ENCODE data around the gene NRAP.

The NRAP gene

GRCh38 chr10:113566888-113567287 lies 97.0 kb downstream of the NRAP start:
- TF ChIP-seq ZNF610 (tag by site-specific recombination; IDR thresholded peaks at IDR 0.05; ENCODE audit: borderline replicate concordance) (no peak), ZNF174 (tag by site-specific recombination; IDR thresholded peaks at IDR 0.05) (no peak), KLF7 (tag by site-specific recombination; IDR thresholded peaks at IDR 0.05; ENCODE audit: borderline replicate concordance) (no peak), OVOL3 (tag by site-specific recombination; IDR thresholded peaks at IDR 0.05) (no peak), ZNF416 (tag by site-specific recombination; IDR thresholded peaks at IDR 0.05) (no peak), ZNF660 (tag by site-specific recombination; IDR thresholded peaks at IDR 0.05) (no peak), ZNF37A (tag by site-specific recombination; IDR thresholded peaks at IDR 0.05) (no peak), ZSCAN16 (tag by site-specific recombination; IDR thresholded peaks at IDR 0.05) (no peak), ZNF48 (tag by site-specific recombination; IDR thresholded peaks at IDR 0.05) (no peak), ZNF664 (tag by site-specific recombination; IDR thresholded peaks at IDR 0.05) (no peak), ZFP3 (tag by site-specific recombination; IDR thresholded peaks at IDR 0.05; ENCODE audit: low read depth) (no peak), EGR2 (tag by site-specific recombination; IDR thresholded peaks at IDR 0.05; ENCODE audit: low read depth) (no peak)
- TF ChIP-seq, protein P1, sequence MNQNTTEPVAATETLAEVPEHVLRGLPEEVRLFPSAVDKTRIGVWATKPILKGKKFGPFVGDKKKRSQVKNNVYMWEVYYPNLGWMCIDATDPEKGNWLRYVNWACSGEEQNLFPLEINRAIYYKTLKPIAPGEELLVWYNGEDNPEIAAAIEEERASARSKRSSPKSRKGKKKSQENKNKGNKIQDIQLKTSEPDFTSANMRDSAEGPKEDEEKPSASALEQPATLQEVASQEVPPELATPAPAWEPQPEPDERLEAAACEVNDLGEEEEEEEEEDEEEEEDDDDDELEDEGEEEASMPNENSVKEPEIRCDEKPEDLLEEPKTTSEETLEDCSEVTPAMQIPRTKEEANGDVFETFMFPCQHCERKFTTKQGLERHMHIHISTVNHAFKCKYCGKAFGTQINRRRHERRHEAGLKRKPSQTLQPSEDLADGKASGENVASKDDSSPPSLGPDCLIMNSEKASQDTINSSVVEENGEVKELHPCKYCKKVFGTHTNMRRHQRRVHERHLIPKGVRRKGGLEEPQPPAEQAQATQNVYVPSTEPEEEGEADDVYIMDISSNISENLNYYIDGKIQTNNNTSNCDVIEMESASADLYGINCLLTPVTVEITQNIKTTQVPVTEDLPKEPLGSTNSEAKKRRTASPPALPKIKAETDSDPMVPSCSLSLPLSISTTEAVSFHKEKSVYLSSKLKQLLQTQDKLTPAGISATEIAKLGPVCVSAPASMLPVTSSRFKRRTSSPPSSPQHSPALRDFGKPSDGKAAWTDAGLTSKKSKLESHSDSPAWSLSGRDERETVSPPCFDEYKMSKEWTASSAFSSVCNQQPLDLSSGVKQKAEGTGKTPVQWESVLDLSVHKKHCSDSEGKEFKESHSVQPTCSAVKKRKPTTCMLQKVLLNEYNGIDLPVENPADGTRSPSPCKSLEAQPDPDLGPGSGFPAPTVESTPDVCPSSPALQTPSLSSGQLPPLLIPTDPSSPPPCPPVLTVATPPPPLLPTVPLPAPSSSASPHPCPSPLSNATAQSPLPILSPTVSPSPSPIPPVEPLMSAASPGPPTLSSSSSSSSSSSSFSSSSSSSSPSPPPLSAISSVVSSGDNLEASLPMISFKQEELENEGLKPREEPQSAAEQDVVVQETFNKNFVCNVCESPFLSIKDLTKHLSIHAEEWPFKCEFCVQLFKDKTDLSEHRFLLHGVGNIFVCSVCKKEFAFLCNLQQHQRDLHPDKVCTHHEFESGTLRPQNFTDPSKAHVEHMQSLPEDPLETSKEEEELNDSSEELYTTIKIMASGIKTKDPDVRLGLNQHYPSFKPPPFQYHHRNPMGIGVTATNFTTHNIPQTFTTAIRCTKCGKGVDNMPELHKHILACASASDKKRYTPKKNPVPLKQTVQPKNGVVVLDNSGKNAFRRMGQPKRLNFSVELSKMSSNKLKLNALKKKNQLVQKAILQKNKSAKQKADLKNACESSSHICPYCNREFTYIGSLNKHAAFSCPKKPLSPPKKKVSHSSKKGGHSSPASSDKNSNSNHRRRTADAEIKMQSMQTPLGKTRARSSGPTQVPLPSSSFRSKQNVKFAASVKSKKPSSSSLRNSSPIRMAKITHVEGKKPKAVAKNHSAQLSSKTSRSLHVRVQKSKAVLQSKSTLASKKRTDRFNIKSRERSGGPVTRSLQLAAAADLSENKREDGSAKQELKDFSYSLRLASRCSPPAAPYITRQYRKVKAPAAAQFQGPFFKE (tag by site-specific recombination; IDR thresholded peaks at IDR 0.05; ENCODE audit: borderline replicate concordance), result no peak
- ChIA-PET POLR2A (no interaction called here), CTCF (no interaction called here)
- Histone ChIP-seq H3K27ac (ENCODE audit: extremely low read depth, low read depth, low read length) (no peak overlapping the region), H3K36me3 (ENCODE audit: control insufficient read depth in 2 of 2, insufficient read depth in 1 of 2, low read length in 2 of 2) (no peaks in the 10 kb centered on the region), H3K4me3 (ENCODE audit: low read depth, low read length) (no peak overlapping the region), H3K9me3 (ENCODE audit: control insufficient read depth, insufficient read depth, low read depth, low read length) (no peaks in the 10 kb centered on the region), H3K4me1 (ENCODE audit: control insufficient read depth, insufficient read depth, low read length) (peaks cover 2% of the 10 kb centered on the region; the same call in 1 of the 2 replicates)

- Histone ChIP-seq H3K9me3 (ENCODE audit: control insufficient read depth, insufficient read depth, low read depth, low read length) (no peaks in the 10 kb centered on the region), H3K4me3 (ENCODE audit: low read depth, low read length) (no peak overlapping the region), H3K4me1 (ENCODE audit: control insufficient read depth, insufficient read depth, low read length) (peaks cover 2% of the 10 kb centered on the region; the same call in 1 of the 2 replicates), H3K27ac (ENCODE audit: extremely low read depth, low read depth, low read length) (no peak overlapping the region), H3K36me3 (ENCODE audit: control insufficient read depth in 2 of 2, insufficient read depth in 1 of 2, low read length in 2 of 2) (no peaks in the 10 kb centered on the region)
- TF ChIP-seq ZNF692 (tag by site-specific recombination; IDR thresholded peaks at IDR 0.05) (0 out of 2 replicates have a peak, but pooled peaks have one; percentile 38), ZNF354C (tag by site-specific recombination; IDR thresholded peaks at IDR 0.05; ENCODE audit: borderline replicate concordance, low read depth) (no peak), MZF1 (tag by site-specific recombination; IDR thresholded peaks at IDR 0.05; ENCODE audit: borderline replicate concordance) (peak; percentile 69), TCF7L2 (IDR thresholded peaks at IDR 0.05; ENCODE audit: borderline replicate concordance, low read depth, low read length) (no peak), KLF1 (tag by site-specific recombination; IDR thresholded peaks at IDR 0.05) (peak; percentile 51; the same call in 1 of the 2 replicates), ZNF707 (tag by site-specific recombination; IDR thresholded peaks at IDR 0.05) (no peak), FEZF1 (tag by site-specific recombination; IDR thresholded peaks at IDR 0.05) (0 out of 2 replicates have a peak, but pooled peaks have one; percentile 7)
- TF ChIP-seq, protein P2, sequence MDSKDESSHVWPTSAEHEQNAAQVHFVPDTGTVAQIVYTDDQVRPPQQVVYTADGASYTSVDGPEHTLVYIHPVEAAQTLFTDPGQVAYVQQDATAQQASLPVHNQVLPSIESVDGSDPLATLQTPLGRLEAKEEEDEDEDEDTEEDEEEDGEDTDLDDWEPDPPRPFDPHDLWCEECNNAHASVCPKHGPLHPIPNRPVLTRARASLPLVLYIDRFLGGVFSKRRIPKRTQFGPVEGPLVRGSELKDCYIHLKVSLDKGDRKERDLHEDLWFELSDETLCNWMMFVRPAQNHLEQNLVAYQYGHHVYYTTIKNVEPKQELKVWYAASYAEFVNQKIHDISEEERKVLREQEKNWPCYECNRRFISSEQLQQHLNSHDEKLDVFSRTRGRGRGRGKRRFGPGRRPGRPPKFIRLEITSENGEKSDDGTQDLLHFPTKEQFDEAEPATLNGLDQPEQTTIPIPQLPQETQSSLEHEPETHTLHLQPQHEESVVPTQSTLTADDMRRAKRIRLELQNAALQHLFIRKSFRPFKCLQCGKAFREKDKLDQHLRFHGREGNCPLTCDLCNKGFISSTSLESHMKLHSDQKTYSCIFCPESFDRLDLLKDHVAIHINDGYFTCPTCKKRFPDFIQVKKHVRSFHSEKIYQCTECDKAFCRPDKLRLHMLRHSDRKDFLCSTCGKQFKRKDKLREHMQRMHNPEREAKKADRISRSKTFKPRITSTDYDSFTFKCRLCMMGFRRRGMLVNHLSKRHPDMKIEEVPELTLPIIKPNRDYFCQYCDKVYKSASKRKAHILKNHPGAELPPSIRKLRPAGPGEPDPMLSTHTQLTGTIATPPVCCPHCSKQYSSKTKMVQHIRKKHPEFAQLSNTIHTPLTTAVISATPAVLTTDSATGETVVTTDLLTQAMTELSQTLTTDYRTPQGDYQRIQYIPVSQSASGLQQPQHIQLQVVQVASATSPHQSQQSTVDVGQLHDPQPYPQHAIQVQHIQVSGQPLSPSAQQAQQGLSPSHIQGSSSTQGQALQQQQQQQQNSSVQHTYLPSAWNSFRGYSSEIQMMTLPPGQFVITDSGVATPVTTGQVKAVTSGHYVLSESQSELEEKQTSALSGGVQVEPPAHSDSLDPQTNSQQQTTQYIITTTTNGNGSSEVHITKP (tag by site-specific recombination; IDR thresholded peaks at IDR 0.05), result peak; percentile 55
- TF ChIP-seq, protein P3, sequence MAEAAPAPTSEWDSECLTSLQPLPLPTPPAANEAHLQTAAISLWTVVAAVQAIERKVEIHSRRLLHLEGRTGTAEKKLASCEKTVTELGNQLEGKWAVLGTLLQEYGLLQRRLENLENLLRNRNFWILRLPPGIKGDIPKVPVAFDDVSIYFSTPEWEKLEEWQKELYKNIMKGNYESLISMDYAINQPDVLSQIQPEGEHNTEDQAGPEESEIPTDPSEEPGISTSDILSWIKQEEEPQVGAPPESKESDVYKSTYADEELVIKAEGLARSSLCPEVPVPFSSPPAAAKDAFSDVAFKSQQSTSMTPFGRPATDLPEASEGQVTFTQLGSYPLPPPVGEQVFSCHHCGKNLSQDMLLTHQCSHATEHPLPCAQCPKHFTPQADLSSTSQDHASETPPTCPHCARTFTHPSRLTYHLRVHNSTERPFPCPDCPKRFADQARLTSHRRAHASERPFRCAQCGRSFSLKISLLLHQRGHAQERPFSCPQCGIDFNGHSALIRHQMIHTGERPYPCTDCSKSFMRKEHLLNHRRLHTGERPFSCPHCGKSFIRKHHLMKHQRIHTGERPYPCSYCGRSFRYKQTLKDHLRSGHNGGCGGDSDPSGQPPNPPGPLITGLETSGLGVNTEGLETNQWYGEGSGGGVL (tag by site-specific recombination; IDR thresholded peaks at IDR 0.05), result 0 out of 2 replicates have a peak, but pooled peaks have one; percentile 22
- ChIA-PET CTCF (interaction anchor here (0.7 kb wide), 1 partner anchor 226 kb away, joined by 3 read pairs; no protein-coding TSS in a partner anchor), POLR2A (no interaction called here)
Observed at GRCh38 chr10:113565364-113565763, 98.5 kb downstream of the NRAP start.

All from HEK293 (cell line).